ENCODE results near the gene PGLYRP1. TPM values are rescaled to one million over a fixed set of nuclear protein-coding genes. Genes with fewer than 3 reads are reported as not detected.

Gene PGLYRP1
- total RNA-seq, 2 donors from 2014 or later: not detected

DNA sequence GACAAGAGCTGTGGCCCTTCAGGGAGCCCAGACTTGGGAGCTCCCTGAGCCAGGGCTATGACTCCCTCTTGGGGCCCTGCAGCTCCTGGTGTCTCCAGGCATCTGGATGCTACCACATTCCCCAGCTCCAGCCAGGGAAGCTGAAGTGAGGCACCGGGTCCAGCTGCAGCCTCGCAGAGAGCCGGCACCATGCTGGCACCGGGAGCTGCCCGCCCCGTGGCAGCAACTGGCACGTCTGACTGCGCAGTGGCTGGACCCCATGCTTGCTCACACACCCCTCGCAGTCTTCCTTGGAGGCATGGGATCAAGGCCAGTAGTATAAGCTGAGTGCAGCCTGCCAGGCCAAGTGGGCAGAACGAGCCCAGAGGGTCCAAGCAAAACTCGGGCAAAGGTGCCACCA is 10.5 kb upstream of the PGLYRP1 start:
- Histone ChIP-seq H3K36me3 (no peaks in the 10 kb centered on the region), H3K4me3 (no peak overlapping the region), H3K9me3 (no peaks in the 10 kb centered on the region), H3K27me3 (replicated peaks; ENCODE audit: insufficient read depth) (no peaks in the 10 kb centered on the region), H3K4me1 (replicated peaks) (no peaks in the 10 kb centered on the region), H3K27ac (no peak overlapping the region)
- no peak for DNase-seq (ENCODE audit: low spot score)
- 93% methylated on average over 10 of the region's 11 CpGs for WGBS
- TF ChIP-seq POLR2A (IDR thresholded peaks at IDR 0.05) (no peak), POLR2AphosphoS5 (IDR thresholded peaks at IDR 0.05) (no peak)
- TF ChIP-seq, protein P1, sequence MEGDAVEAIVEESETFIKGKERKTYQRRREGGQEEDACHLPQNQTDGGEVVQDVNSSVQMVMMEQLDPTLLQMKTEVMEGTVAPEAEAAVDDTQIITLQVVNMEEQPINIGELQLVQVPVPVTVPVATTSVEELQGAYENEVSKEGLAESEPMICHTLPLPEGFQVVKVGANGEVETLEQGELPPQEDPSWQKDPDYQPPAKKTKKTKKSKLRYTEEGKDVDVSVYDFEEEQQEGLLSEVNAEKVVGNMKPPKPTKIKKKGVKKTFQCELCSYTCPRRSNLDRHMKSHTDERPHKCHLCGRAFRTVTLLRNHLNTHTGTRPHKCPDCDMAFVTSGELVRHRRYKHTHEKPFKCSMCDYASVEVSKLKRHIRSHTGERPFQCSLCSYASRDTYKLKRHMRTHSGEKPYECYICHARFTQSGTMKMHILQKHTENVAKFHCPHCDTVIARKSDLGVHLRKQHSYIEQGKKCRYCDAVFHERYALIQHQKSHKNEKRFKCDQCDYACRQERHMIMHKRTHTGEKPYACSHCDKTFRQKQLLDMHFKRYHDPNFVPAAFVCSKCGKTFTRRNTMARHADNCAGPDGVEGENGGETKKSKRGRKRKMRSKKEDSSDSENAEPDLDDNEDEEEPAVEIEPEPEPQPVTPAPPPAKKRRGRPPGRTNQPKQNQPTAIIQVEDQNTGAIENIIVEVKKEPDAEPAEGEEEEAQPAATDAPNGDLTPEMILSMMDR (IDR thresholded peaks at IDR 0.05): no peak
- intact Hi-C loops (cut with DNase I): no loop called here

DNA sequence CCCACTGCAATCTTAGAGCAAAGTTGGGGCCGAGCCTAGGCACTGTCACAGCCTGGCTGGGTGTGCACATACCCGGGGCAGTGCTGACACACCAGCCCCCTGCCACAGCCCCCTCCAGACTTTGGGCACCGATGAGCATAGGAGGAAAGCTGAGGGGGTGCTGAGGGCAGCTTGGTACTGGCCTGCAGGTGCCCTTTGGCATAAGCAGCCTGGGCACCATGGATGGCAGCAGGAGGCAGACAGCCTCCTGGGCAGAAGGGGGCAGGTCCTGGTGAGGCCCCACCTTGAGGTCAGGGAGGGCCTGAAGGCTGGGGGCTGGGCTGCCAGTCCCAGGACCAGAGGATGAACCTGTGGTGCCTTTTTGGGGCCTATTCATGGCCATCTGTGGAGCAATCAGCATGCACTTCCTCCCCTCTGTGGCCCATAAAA is 9.8 kb upstream of the PGLYRP1 start:
- Histone ChIP-seq H3K4me3 (no peak overlapping the region), H3K4me1 (replicated peaks) (no peaks in the 10 kb centered on the region), H3K36me3 (no peaks in the 10 kb centered on the region), H3K27ac (no peak overlapping the region), H3K9me3 (no peaks in the 10 kb centered on the region), H3K27me3 (replicated peaks; ENCODE audit: insufficient read depth) (no peaks in the 10 kb centered on the region)
- TF ChIP-seq, protein P1 (IDR thresholded peaks at IDR 0.05): no peak
- no peak for TF ChIP-seq POLR2A (IDR thresholded peaks at IDR 0.05)
- no peak for TF ChIP-seq POLR2AphosphoS5 (IDR thresholded peaks at IDR 0.05)
- intact Hi-C loops (cut with DNase I): no loop called here
- 90% methylated on average over 3 of the region's 3 CpGs for WGBS
- DNase-seq (ENCODE audit: low spot score): no peak

DNA sequence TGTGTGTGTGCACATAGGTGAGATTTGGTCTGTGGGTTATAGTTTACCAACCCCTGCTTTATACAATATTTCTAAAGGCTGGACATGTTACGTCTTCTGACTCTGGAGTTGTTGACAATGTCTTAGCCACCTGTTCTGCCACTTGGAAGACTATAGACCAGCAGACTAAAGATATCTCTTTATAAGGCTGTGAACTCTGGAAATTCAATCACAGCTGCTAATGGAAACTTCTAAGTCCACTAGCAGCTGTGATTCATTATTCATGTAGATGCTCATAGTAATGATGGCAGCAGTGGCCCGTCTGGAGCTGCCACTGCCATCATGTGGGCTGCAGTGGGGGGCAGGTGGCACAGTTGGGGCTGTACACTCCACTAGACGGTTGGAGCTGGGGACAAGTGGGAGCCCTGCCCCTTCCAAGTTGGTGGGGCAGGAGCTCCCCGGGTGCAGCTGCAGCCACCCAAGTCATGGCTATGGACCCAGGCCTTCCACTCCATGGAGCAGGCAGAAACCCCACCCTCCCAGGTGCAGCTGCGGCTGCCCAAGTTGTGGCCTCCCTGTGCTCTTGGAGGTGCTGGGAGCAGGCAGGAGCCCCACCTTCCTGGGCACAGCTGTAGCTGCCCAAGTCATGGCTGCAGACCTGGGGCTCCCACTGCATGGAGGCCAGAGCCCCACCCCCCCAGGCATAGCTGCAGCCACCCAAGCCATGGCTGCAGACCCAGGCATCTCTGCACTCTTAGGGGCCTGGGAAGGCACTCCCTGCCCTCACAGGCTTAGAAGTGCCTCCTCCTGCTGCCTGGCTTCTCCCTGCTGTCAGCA is 9.1 kb upstream of the PGLYRP1 start:
- no peaks in the 10 kb centered on the region for H3K9me3 ChIP-seq
- no peak overlapping the region for H3K4me3 ChIP-seq
- 81% methylated on average over 3 of the region's 5 CpGs for WGBS
- intact Hi-C loops (cut with DNase I): no loop called here
- H3K4me1 ChIP-seq (replicated peaks): no peaks in the 10 kb centered on the region
- DNase-seq (ENCODE audit: low spot score): no peak
- H3K27ac ChIP-seq: no peak overlapping the region
- no peaks in the 10 kb centered on the region for H3K36me3 ChIP-seq
- no peak for TF ChIP-seq POLR2A (IDR thresholded peaks at IDR 0.05)
- TF ChIP-seq, protein P1 (IDR thresholded peaks at IDR 0.05): no peak
- no peak for TF ChIP-seq POLR2AphosphoS5 (IDR thresholded peaks at IDR 0.05)
- H3K27me3 ChIP-seq (replicated peaks; ENCODE audit: insufficient read depth): no peaks in the 10 kb centered on the region

DNA sequence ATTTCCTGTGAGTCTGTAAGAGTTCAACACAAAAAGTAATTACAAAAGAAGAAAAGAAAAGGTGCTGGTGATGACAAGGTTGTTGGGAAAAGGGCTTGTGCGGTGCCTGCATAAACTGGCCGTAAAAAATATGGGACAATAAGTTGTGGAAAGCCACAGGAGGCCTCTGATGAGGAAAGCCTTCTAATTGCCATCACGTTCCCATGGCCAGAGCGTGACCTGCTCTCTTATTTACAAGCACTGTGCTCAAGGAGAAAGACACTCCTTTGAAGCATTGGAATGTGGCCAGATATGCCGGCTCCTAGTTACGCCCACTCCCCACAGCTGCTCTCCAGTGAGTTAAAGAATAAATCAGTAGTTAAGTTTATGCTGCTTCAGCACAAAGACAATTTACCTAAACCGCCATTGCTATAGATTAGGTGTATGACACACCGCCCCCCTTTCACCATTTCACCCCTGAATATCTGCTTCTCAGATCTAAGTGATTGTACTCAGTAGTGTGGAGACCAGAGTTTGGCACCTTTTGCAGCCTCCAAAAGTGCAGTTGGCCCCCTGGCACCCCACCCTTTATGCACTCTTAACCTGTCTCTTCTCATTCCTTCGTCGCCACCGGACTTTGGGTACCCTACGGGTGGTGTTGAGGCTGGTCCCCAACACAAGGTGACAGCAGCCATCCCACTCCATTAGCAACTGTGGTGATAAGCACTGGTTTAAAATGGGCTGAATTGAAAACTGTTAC is 8.1 kb upstream of the PGLYRP1 start:
- Histone ChIP-seq H3K36me3 (no peaks in the 10 kb centered on the region), H3K9me3 (no peaks in the 10 kb centered on the region), H3K4me1 (replicated peaks) (no peaks in the 10 kb centered on the region), H3K4me3 (no peak overlapping the region), H3K27me3 (replicated peaks; ENCODE audit: insufficient read depth) (no peaks in the 10 kb centered on the region), H3K27ac (no peak overlapping the region)
- TF ChIP-seq, protein P1 (IDR thresholded peaks at IDR 0.05): no peak
- no peak for TF ChIP-seq POLR2AphosphoS5 (IDR thresholded peaks at IDR 0.05)
- no peak for TF ChIP-seq POLR2A (IDR thresholded peaks at IDR 0.05)
- intact Hi-C loops (cut with DNase I): no loop called here
- WGBS: 48% methylated on average over 12 of the region's 12 CpGs
- DNase-seq (ENCODE audit: low spot score): no peak
